Hematopoietic multipotent progenitor cell (in vitro differentiated cells): ENCODE measurements around the gene CHTF18. TPM values are rescaled to one million over a fixed set of nuclear protein-coding genes. Genes with fewer than 3 reads are reported as not detected.

Source experiments
- DNase-seq, 3 donors: peaks; one replicate each; pipeline ENCODE4 v3.0.0-alpha.2; 2011 to 2015; ENCODE audit warnings: low read depth in 2 of 3, low spot score in 2 of 3
- total RNA-seq: library from RNA; depleted of rRNA; stranded (reverse); fragments of >200 nt; gene quantifications from one replicate; pipeline ENCODE4 v1.2.3, GENCODE V29; 2012

CHTF18 gene
- total RNA-seq, 1 donor: 25.3 TPM

DNA sequence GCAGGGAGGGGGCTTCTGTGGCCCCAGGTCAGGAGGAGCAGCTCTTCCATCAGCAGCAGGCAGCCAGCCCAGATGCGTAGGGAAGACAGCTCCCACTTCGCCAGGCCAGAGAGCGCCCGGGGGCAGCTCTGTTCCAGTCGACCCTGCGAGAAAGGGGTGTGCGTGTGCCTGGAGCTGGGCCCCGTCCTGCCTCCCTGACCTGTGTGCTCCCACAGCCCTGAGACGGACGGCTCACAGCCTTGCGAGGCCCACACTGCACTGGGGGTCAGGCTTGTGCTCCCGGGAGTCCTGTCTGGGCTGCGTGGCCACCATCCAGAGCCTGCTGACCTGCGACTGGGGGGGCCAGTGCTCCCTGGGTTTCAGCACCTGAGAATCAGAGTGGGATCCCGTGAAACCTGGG lies 28.4 kb upstream of the CHTF18 start:
- no peak for DNase-seq

- DNase-seq: no peak
Measured at GRCh38 chr16:760545-761343, 27.7 kb upstream of the CHTF18 start, which contains the start of gene MSLN. MSLN (plus strand) TSS chr16:760734; CDS start chr16:762681, 1,947 bp downstream.

- DNase-seq: no peak
Measured at GRCh38 chr16:761625-762513, 26.6 kb upstream of the CHTF18 start.

GRCh38 chr16:762595-763268 lies 25.7 kb upstream of the CHTF18 start:
- no peak for DNase-seq

DNA sequence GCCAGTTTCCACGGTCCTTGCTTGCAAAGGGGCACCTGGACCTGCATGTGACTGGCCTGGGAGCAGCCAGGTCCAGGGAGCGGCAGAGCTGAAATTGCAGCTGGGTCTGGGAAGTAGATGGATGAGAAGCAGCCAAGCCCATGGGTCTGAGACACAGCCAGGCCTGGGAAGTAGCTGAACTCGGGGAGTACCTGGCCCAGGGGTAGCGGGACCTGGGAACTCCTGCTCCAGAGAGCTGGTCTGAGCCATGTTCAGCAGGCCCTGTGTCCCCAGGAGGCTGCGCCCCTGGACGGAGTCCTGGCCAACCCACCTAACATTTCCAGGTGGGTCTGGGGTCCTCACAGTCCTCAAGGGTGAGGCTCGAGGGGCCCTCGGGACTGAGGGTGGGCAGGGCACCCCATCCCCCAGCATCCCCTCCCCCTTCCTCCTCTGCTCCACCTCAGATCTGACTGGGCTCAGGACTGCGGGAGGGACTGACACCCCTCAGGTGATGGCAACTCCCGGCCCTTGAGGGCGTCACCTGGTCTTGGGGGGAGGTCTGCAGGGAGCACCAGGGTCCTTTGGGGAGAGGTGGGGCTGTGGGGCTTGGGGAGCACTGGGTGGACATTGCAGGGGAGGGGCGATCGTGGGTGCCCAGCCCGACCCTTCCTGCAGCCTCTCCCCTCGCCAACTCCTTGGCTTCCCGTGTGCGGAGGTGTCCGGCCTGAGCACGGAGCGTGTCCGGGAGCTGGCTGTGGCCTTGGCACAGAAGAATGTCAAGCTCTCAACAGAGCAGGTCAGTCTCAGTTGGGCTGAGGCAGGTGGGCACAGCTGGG lies 24.8 kb upstream of the CHTF18 start:
- no peak for DNase-seq

GRCh38 chr16:764184-764750 lies 24.2 kb upstream of the CHTF18 start:
- DNase-seq: no peak

DNA sequence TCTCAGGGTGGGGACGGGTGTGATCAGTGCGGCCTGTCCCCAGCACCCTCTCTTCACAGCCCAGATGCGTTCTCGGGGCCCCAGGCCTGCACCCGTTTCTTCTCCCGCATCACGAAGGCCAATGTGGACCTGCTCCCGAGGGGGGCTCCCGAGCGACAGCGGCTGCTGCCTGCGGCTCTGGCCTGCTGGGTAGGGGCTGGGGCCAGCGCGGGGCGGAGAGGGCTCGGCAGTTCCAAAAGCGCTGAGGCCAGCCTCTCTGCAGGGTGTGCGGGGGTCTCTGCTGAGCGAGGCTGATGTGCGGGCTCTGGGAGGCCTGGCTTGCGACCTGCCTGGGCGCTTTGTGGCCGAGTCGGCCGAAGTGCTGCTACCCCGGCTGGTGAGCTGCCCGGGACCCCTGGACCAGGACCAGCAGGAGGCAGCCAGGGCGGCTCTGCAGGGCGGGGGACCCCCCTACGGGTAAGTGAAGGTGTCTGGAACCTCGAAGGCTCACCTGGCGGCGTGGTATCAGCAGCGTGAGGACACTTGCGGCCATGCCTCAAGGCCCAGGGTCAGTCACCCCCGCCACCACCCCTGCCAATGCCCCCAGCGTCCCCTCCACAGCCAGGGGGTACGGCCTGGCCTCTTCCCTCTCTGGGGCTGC lies 23.5 kb upstream of the CHTF18 start:
- DNase-seq: no peak

DNA sequence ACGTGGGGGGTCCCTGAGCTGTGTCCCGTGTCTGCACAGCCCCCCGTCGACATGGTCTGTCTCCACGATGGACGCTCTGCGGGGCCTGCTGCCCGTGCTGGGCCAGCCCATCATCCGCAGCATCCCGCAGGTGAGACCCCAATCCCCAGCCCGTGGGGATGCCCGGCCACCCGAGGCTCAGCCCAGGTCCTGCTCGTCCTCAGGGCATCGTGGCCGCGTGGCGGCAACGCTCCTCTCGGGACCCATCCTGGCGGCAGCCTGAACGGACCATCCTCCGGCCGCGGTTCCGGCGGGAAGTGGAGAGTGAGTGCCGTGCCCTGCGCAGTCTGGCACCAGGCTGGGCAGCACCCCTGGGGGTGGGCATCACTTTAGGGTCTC lies 22.9 kb upstream of the CHTF18 start:
- no peak for DNase-seq

GRCh38 chr16:766008-766819 lies 22.2 kb upstream of the CHTF18 start:
- DNase-seq: no peak

DNA sequence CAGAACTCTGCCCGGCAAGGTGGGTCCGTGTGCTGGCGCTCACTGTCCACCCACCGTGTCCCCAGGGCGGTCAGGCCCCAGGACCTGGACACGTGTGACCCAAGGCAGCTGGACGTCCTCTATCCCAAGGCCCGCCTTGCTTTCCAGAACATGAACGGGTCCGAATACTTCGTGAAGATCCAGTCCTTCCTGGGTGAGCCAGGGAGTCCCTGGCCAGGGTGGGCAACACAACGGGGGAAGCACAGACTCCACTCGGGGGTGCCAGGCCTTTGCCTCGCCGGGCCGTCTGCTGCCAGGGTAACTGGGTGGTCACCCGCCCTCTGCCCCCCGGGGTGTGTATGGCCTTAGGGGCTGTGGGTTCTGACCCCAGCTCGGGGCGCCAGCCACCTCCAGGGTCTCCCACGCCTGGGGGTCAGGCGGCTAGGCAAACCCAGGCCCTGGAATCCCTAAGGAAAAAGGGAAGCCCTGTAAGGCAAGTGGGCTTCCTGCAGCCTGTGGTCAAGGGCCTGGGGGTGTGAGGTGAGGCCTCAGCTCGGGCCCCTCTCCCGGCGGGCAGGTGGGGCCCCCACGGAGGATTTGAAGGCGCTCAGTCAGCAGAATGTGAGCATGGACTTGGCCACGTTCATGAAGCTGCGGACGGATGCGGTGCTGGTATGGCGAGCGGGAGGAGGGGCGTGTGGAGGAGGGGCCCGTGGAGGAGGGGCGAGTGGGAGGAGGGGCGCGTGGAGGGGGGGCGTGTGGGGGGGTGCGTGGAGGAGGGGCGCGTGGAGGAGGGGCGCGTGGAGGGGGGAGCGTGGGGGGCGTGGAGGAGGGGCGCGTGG lies 21.4 kb upstream of the CHTF18 start:
- DNase-seq: no peak

GRCh38 chr16:767743-768235 lies 20.6 kb upstream of the CHTF18 start:
- DNase-seq: no peak

DNA sequence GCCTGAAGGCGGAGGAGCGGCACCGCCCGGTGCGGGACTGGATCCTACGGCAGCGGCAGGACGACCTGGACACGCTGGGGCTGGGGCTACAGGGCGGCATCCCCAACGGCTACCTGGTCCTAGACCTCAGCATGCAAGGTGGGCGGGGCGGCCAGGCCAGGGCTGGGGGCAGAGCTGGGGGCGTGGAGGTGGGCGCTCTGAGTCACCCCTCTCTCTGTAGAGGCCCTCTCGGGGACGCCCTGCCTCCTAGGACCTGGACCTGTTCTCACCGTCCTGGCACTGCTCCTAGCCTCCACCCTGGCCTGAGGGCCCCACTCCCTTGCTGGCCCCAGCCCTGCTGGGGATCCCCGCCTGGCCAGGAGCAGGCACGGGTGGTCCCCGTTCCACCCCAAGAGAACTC lies 20.0 kb upstream of the CHTF18 start:
- DNase-seq: no peak

DNA sequence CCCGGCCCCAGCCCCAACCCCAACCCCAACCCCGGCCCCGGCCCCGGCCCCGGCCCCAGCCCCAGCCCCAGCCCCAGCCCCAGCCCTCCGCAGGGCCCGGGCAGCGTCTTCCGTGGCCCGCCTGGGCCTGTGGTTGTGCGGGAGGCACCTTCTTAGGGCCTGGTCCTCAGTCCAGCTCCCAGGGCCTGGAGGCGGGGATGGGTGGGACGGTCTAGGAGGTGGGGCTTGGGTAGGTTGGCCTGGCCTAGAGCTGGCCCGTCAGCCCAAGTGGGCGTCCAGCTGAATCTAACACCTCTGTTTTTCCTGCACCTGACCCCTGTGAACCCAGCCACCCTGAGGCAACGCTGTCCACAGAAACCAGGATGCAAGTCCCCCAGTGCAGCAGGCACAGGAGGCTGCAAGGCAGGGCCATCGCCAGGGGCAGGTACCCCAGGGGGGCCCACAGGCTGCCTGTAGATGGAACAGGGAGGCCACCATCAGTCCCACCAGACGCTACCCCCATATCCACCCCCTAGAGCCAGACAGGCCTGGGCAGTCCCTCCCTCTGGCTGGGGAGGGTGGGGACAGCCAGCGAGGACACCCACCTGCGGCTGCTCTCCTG lies 19.1 kb upstream of the CHTF18 start:
- DNase-seq: no peak

GRCh38 chr16:769934-770333 lies 18.5 kb upstream of the CHTF18 start:
- no peak for DNase-seq

DNA sequence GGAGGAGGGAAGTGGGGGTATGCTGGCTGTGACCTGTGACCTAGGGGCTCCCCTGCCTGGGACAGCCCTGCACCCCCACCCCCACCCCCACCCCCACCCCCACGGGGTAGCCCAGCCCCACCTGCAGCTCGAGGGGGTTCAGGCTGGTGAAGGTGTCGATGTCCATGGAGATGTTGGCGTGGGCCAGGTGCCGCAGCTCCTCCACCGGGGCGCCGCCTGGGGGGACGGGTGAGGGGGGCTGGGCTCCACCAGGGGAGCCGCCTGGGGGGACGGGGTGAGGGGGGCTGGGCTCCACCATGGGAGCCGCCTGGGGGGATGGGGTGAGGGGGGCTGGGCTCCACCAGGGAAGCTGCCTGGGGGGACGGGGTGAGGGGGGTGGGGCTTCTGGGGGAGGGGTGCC lies 18.0 kb upstream of the CHTF18 start:
- no peak for DNase-seq

GRCh38 chr16:772959-773358 lies 15.5 kb upstream of the CHTF18 start:
- no peak for DNase-seq
